Endothelial cell of umbilical vein (primary cell): Measurements from ENCODE around the gene TNPO3. TPM values are rescaled to one million over a fixed set of nuclear protein-coding genes. Genes with fewer than 3 reads are reported as not detected.

Experiments used
- BruUV-seq: library from RNA; stranded (reverse); fragments of 400-500 nt; replicated peaks from 2 replicates; lab custom pipeline; 2021; lab: Mats Ljungman, UMichigan
- CTCF ChIA-PET: fragments of 300-600, 350-600 bp; sonication (Branson Sonifier 250); formaldehyde crosslinking; loops from one replicate; lab custom pipeline; 2021; ENCODE audit warnings: antibody characterized with exemption, inconsistent platforms; lab: Charles Lee
- POLR2A ChIA-PET: fragments of 300-600, 350-600 bp; sonication (Branson Sonifier 250); formaldehyde crosslinking; loops from one replicate; lab custom pipeline; 2021; ENCODE audit warnings: antibody characterized with exemption, inconsistent platforms; lab: Charles Lee
- DNase-seq: peaks from one replicate; pipeline ENCODE4 v3.0.0-alpha.2; 2011; ENCODE audit warnings: low read depth, low spot score
- FAIRE-seq: peaks from 2 replicates; lab custom pipeline; 2011; peaks lifted over from hg19 to GRCh38; lab: Jason Lieb, UNC
- H2AFZ ChIP-seq: 2 replicates; pipeline ENCODE4 v1.6.0; 2012; ENCODE audit warnings: low read depth, low read length, control low read depth, inconsistent platforms
- H3K27ac ChIP-seq: 2 replicates; pipeline ENCODE4 v1.5.1; 2011; ENCODE audit warnings: low read depth, mild to moderate bottlenecking, control low read depth, low read length, moderate library complexity; ENCODE audit not compliant: insufficient read depth
- H3K27me3 ChIP-seq, 2 experiments: 2 replicates each; pipeline versions ENCODE4 v1.6.0 to v1.6.1; 2011; ENCODE audit warnings: low read length in 2 of 2, mixed read lengths in 1 of 2; ENCODE audit not compliant: control insufficient read depth in 2 of 2, insufficient read depth in 2 of 2
- H3K36me3 ChIP-seq, 2 experiments: 2 replicates in 1 of 2; 3 replicates in 1 of 2; pipeline ENCODE4 v1.5.1; 2011; ENCODE audit warnings: low read length in 2 of 2, mild to moderate bottlenecking in 1 of 2, moderate library complexity in 1 of 2; ENCODE audit not compliant: control insufficient read depth in 2 of 2, insufficient read depth in 2 of 2; ENCODE audit errors: extremely low read depth in 1 of 2
- H3K4me1 ChIP-seq: 3 replicates; pipeline ENCODE4 v1.5.1; 2011; ENCODE audit warnings: mild to moderate bottlenecking, low read length; ENCODE audit not compliant: control insufficient read depth, insufficient read depth; ENCODE audit errors: extremely low read depth
- H3K4me2 ChIP-seq: 2 replicates; pipeline ENCODE4 v1.6.1; 2011; ENCODE audit warnings: low read length, control low read depth, mixed read lengths; ENCODE audit not compliant: insufficient read depth
- H3K4me3 ChIP-seq, 3 experiments: fragments of 200-600 bp in 1 of 3; sonication (generic), shearing (Covaris generic) in 1 of 3; replicated peaks in 1 of 3; 2 replicates each; pipeline ENCODE4 v1.5.1; 2011 to 2016; ENCODE audit warnings: control low read depth in 3 of 3, low read length in 3 of 3, mild to moderate bottlenecking in 2 of 3, inconsistent platforms in 1 of 3, low read depth in 1 of 3, moderate library complexity in 1 of 3; ENCODE audit not compliant: insufficient read depth in 1 of 3
- H3K79me2 ChIP-seq: 2 replicates; pipeline ENCODE4 v1.6.0; 2012; ENCODE audit warnings: low read length, inconsistent platforms; ENCODE audit not compliant: control insufficient read depth, insufficient read depth
- H3K9ac ChIP-seq: replicated peaks from 2 replicates; pipeline ENCODE3; 2011; ENCODE audit warnings: low read length, control low read depth; ENCODE audit not compliant: insufficient read depth; ENCODE audit errors: extremely low read depth
- H3K9me1 ChIP-seq: replicated peaks from 3 replicates; pipeline ENCODE4 v1.6.0; 2011; ENCODE audit warnings: mild to moderate bottlenecking, low read length; ENCODE audit not compliant: control insufficient read depth, insufficient read depth; ENCODE audit errors: extremely low read depth
- H3K9me3 ChIP-seq: replicated peaks from 2 replicates; pipeline ENCODE4 v1.5.1; 2012; ENCODE audit warnings: low read length, inconsistent platforms; ENCODE audit not compliant: control insufficient read depth, insufficient read depth
- H4K20me1 ChIP-seq: replicated peaks from 2 replicates; pipeline ENCODE3; 2011; ENCODE audit warnings: mild to moderate bottlenecking, low read length; ENCODE audit not compliant: control insufficient read depth, insufficient read depth; ENCODE audit errors: extremely low read depth
- CTCF ChIP-seq, 2 donors: IDR thresholded peaks; 1 replicate in 1 of 2; 2 replicates in 1 of 2; pipeline ENCODE4 v1.5.1; 2011; ENCODE audit warnings: low read length in 2 of 2, mild to moderate bottlenecking in 2 of 2, moderate library complexity in 2 of 2, control low read depth in 1 of 2, inconsistent platforms in 1 of 2, low read depth in 1 of 2; ENCODE audit not compliant: insufficient read depth in 1 of 2; ENCODE audit errors: extremely low read depth in 1 of 2
- EZH2 ChIP-seq: IDR thresholded peaks from 2 replicates; pipeline ENCODE4 v1.6.1; 2012; ENCODE audit warnings: borderline replicate concordance, low read depth, mild to moderate bottlenecking, moderate library complexity, low read length, inconsistent platforms; ENCODE audit not compliant: severe bottlenecking
- FOS ChIP-seq: IDR thresholded peaks from 2 replicates; pipeline ENCODE4 v1.6.1; 2011; ENCODE audit warnings: mild to moderate bottlenecking, low read length, moderate library complexity, borderline replicate concordance; ENCODE audit not compliant: insufficient read depth
- JUN ChIP-seq: IDR thresholded peaks from 2 replicates; pipeline ENCODE4 v1.6.1; 2011; ENCODE audit warnings: borderline replicate concordance, low read depth; ENCODE audit not compliant: insufficient read length, insufficient read depth
- MYC ChIP-seq: IDR thresholded peaks from one replicate; pipeline ENCODE4 v1.6.1; 2011; ENCODE audit warnings: mild to moderate bottlenecking, low read depth, low read length
- POLR2A ChIP-seq: IDR thresholded peaks from 2 replicates; pipeline ENCODE4 v1.6.1; 2012; ENCODE audit warnings: low read depth, mild to moderate bottlenecking, control low read depth, low read length
- POLR2AphosphoS5 ChIP-seq: IDR thresholded peaks from 2 replicates; pipeline ENCODE4 v1.6.1; 2012; ENCODE audit warnings: low read depth, mild to moderate bottlenecking, control low read depth, low read length, moderate library complexity; ENCODE audit not compliant: insufficient read depth
- dilution Hi-C: fragments of 300-500 bp; cut with MboI; formaldehyde crosslinking; loops from one replicate; pipeline ENCODE4 v1.15.0; 2019; ENCODE audit warnings: low sequenced_read_pairs; ENCODE audit not compliant: extremely low pct_ligation_motif_present
- intact Hi-C: fragments of 100-400 bp; cut with micrococcal nuclease; formaldehyde crosslinking; loops from one replicate; pipeline ENCODE4 v1.10.0; 2022
- polyA plus RNA-seq, 4 experiments: library from polyadenylated mRNA; depleted of rRNA in 3 of 4; stranded (reverse) in 3 of 4; unstranded in 1 of 4; fragments of >200 nt; gene quantifications; 2 replicates each; pipeline versions ENCODE4 v1.2.1 to v1.2.3, GENCODE V29; 2011 to 2012; ENCODE audit warnings: missing spikeins in 1 of 4
- total RNA-seq: library from RNA; stranded (reverse); gene quantifications from 2 replicates; pipeline ENCODE4 v1.2.3, GENCODE V29; 2021

TNPO3 gene
- total and polyA plus RNA-seq, 2 donors (not counting 3 experiments of a cell fraction or from before 2014, with no cell fraction given) = 29.0 to 46.9 TPM

GRCh38 chr7:128939075-128939860 lies 115.6 kb downstream of the TNPO3 start:
- Histone ChIP-seq H3K9me1 (no peaks in the 10 kb centered on the region), H3K4me3 (no peak overlapping the region), H3K27me3 (peaks cover 23% of the 10 kb centered on the region in 2 experiments), H2AFZ (no peak overlapping the region), H3K4me2 (no peak overlapping the region), H3K27ac (no peak overlapping the region), H3K9me3 (no peaks in the 10 kb centered on the region), H3K4me1 (peaks cover 7% of the 10 kb centered on the region), H4K20me1 (no peaks in the 10 kb centered on the region), H3K79me2 (no peaks in the 10 kb centered on the region), H3K36me3 (no peaks in the 10 kb centered on the region), H3K9ac (no peak overlapping the region)
- DNase-seq (no peak), FAIRE-seq (no peak)
- intact Hi-C loops (no loop called here), dilution Hi-C loops (no loop called here)
- POLR2A ChIA-PET = no interaction called here
- no peak for TF ChIP-seq JUN
- TF ChIP-seq CTCF (IDR thresholded peaks at IDR 0.05; ENCODE audit: extremely low read depth in 1 of 2, insufficient read depth in 1 of 2, low read depth in 1 of 2, low read length in 2 of 2) = no peak
- no peak for TF ChIP-seq EZH2
- no peak for TF ChIP-seq MYC
- no peak for TF ChIP-seq FOS
- TF ChIP-seq POLR2A = no peak
- TF ChIP-seq POLR2AphosphoS5 = no peak
- CTCF ChIA-PET = interaction anchor here (1.5 kb wide), 1 partner anchor 152 kb away, joined by 5 read pairs; no protein-coding TSS in a partner anchor
- no TSS peak for BruUV-seq
